Fibroblast of villous mesenchyme (primary cell): ENCODE results near the gene WAPL. TPM values are rescaled to one million over a fixed set of nuclear protein-coding genes. Genes with fewer than 3 reads are reported as not detected.
"Not testable (repeated sequence)": the region's sequence is repeated elsewhere in the genome, so short reads cannot be mapped to it uniquely, and the experiment has no call there.

Experiments
- DNase-seq: peaks from one replicate; pipeline ENCODE4 v3.0.0-alpha.2; 2010; ENCODE audit warnings: low read depth
- H3K4me3 ChIP-seq: 2 replicates; pipeline ENCODE4 v1.5.1; 2011; ENCODE audit warnings: low read depth, mild to moderate bottlenecking, low read length
- total RNA-seq: library from RNA; depleted of rRNA; stranded (reverse); fragments of >200 nt; gene quantifications from 2 replicates; pipeline ENCODE4 v1.2.3, GENCODE V29; 2012
- TF ChIP-seq, protein P1 (sequence below): IDR thresholded peaks from 2 replicates; pipeline ENCODE4 v1.5.1; 2012; ENCODE audit warnings: low read depth, mild to moderate bottlenecking, low read length; ENCODE audit not compliant: insufficient read depth

WAPL gene
- total RNA-seq, 1 donor, result 64.8 TPM

DNA sequence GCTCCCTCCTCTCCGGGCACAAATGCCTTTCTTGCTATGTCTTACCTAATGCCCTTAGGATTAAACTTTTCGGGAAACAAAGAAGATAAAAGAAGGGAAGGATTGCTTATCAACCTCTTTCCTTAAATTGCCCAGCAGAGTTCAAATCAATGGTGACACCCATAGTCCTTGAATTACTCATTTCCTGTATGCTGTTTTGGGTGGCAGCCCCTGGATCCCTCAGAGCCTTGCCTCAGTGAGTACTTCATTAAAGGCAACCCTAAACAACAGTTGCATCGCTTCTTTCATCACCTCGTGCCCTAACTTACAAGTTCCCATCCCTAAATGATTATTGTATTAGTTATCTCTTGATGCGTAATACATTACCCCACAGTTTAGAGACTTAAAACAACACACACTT is 31.6 kb upstream of the WAPL start:
- no peak for DNase-seq
- TF ChIP-seq, protein P1, sequence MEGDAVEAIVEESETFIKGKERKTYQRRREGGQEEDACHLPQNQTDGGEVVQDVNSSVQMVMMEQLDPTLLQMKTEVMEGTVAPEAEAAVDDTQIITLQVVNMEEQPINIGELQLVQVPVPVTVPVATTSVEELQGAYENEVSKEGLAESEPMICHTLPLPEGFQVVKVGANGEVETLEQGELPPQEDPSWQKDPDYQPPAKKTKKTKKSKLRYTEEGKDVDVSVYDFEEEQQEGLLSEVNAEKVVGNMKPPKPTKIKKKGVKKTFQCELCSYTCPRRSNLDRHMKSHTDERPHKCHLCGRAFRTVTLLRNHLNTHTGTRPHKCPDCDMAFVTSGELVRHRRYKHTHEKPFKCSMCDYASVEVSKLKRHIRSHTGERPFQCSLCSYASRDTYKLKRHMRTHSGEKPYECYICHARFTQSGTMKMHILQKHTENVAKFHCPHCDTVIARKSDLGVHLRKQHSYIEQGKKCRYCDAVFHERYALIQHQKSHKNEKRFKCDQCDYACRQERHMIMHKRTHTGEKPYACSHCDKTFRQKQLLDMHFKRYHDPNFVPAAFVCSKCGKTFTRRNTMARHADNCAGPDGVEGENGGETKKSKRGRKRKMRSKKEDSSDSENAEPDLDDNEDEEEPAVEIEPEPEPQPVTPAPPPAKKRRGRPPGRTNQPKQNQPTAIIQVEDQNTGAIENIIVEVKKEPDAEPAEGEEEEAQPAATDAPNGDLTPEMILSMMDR, result no peak
- H3K4me3 ChIP-seq, result no peak overlapping the region

DNA sequence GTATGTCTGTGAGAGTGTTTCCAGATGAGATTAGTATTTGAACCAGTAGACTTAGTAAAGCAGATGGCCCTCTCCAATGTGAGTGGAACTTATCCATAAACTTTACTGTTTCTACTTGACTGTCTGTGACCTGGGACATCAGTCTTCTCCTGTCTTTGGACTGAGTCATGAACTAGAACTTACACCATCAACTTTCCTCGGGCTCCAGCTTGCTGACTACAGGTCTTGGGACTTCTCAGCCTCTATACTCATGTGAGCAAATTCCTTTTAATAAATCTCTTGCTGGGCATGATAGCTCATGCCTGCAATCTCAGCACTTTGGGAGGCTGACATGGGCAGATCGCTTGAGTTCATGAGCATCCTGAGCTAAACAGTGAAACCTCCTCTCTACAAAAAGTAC is 25.7 kb upstream of the WAPL start:
- H3K4me3 ChIP-seq, result no peak overlapping the region
- TF ChIP-seq, protein P1, result no peak
- no peak for DNase-seq

DNA sequence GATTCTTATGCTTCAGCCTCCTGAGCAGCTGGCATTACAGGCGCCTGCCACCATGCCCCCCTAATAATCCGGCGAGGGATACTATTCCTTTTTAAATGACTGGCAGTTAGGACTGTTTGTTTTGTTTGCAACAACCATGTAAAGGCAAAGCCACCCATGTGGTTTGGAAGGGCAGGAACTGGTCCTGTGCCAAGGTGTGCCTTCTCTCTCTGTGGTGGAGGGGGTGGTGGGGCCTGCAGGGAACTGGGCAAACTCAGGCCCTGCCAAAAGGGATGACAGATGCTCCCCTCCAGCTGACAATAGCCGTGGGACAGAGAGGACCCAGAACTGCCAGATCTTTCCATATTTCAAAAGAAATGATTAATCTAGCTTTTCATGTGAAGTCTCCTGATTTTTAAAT is 23.5 kb upstream of the WAPL start:
- no peak for DNase-seq
- no peak overlapping the region for H3K4me3 ChIP-seq
- TF ChIP-seq, protein P1, result no peak

DNA sequence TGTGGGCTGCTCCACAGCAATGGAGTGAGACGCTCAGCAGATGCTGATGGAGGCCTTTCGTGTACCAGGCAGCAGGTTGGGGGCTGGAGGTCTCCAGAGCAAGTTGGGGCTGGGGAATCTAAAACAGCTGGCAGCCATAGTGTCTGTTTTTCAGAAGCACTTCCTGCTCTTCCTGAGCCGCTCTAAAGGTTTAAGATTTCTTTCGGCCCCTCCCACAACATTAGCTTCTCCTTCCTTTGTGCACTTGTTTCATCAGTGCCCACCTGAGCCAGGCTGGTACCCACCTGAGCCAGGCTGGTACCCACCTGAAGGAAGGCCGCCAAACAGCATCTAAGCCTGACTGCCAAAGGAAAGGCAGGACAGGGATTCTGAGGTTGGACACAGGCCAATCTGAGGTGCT is 18.4 kb upstream of the WAPL start:
- DNase-seq, result no peak
- no peak overlapping the region for H3K4me3 ChIP-seq
- TF ChIP-seq, protein P1, result no peak

DNA sequence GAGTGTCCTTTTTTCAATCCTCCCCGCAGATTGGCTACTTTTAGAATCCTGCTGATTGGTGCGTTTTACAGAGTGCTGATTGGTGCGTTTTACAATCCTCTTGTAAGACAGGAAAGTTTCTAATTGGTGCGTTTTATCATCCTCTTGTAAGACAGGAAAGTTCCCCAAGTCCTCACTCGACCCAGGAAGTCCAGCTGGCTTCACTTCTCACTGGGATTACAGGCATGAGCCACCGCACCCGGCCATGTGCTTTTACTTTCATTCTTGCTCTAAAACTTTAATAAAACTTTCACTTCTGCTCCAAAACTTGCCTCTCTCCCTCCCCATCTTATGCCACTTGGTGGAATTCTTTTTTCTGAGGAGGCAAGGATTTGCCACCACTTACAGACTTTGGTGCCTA is 17.0 kb upstream of the WAPL start:
- no peak overlapping the region for H3K4me3 ChIP-seq
- TF ChIP-seq, protein P1, result no peak
- DNase-seq, result peak; percentile 49

DNA sequence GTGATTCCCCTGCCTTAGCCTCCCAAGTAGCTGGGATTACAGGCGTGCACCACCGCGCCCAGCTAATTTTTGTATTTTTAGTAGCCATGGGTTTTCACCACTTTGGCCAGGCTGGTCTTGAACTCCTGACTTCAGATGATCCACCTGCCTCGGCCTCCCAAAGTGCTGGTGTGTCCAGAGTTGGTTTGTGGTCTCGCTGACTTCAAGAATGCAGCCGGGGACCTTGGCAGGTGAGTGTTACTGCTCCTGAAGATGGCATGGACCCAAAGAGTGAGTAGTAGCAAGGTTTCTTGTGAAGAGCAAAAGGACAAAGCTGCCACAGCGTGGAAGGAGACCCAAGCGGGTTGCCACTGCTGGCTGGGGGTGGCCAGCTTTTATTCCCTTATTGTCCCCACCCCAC is 16.4 kb upstream of the WAPL start:
- not testable (repeated sequence) for H3K4me3 ChIP-seq, DNase-seq

DNA sequence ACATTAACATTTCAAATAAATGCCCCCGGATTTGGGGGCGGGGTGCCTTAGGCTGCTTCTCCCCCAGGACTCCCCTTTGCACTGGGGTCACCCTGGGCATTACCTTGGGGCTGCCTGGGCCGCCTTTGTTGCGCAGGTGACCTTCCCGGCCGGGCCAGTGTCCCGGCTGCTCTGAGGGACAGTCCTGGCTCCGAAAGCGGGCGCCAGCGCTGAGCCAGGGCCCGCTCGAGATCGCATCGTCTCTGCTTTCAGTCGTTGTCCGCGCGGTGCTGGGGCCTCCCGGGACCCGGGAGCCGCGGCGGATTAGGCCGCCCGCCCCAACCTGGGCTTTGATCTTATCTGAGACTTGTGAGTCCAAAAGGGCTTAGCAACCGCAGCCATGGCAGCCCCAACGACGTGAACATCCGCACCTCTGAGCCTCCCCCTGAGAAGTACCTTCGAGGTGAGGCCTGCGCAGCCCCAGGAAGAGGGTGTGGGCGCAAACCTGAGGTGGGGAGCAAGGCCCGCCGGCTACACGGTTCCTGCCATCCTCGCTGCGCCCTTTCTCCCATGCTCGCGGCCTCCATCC is 14.8 kb upstream of the WAPL start:
- no peak for DNase-seq
- TF ChIP-seq, protein P1, result no peak
- H3K4me3 ChIP-seq, result no peak overlapping the region
